ENCODE data around the gene PDE6C.

Gene PDE6C

DNA sequence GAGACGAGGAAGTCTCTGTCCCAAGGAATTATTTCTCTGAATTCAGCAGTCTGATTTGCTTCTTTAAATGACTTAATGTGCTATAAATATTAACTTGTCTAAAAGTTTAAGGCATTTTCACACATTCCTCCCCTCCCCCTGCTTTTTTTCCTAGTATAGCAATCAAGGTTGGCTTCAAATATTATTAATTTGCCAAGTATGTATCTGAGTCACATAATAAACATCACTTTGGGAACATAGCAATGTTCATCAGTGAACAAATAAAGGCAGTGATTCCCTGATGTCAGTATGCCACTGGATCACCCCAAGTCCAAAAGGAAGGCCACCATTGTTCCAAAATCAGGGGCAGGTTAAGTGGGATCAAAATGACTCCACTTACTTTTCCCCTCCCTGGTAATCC lies 40.5 kb downstream of the PDE6C start:
- TF ChIP-seq REST (IDR thresholded peaks at IDR 0.05; ENCODE audit: low read depth): no peak
- TF ChIP-seq CEBPB (IDR thresholded peaks at IDR 0.05): no peak
- TF ChIP-seq EGR1 (IDR thresholded peaks at IDR 0.05): no peak
- no peak for TF ChIP-seq YY1 (IDR thresholded peaks at IDR 0.05; ENCODE audit: low read depth)
- TF ChIP-seq USF1 (IDR thresholded peaks at IDR 0.05): no peak
- no peak for TF ChIP-seq CREB1 (IDR thresholded peaks at IDR 0.05; ENCODE audit: low read depth)
- TF ChIP-seq NFIC (IDR thresholded peaks at IDR 0.05): no peak

DNA sequence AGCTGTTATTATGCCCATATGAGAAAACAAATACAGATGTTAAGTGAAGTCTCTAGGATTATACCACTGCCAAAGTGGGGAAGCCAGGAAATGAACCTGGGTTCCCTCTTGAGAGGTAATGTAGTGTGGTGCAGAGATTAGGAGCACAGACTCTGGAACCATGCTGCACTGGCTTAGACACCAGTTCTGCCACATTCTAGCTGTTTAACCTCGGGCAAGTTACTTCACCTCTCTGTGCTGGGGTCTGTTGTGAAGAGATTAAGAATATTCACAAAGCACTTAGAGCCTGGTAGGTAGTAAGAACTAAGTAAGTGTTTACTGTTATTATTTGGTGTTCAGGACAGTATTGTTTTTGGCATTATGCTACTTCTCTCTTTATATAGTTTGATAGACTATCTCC lies 41.9 kb downstream of the PDE6C start:
- TF ChIP-seq TAF1 (IDR thresholded peaks at IDR 0.05; ENCODE audit: low read depth): no peak
- no peak for TF ChIP-seq USF1 (IDR thresholded peaks at IDR 0.05)
- no peak for TF ChIP-seq EGR1 (IDR thresholded peaks at IDR 0.05)
- TF ChIP-seq FOXM1 (IDR thresholded peaks at IDR 0.05; ENCODE audit: borderline replicate concordance, low read depth): no peak
- TF ChIP-seq TEAD4 (IDR thresholded peaks at IDR 0.05): no peak
- no peak for TF ChIP-seq NFIC (IDR thresholded peaks at IDR 0.05)
- no peak for TF ChIP-seq EP300 (IDR thresholded peaks at IDR 0.05; ENCODE audit: borderline replicate concordance)
- no peak for TF ChIP-seq ZBTB7A (IDR thresholded peaks at IDR 0.05; ENCODE audit: low read depth)
- no peak for TF ChIP-seq YY1 (IDR thresholded peaks at IDR 0.05; ENCODE audit: low read depth)
- no peak for TF ChIP-seq CEBPB (IDR thresholded peaks at IDR 0.05)

DNA sequence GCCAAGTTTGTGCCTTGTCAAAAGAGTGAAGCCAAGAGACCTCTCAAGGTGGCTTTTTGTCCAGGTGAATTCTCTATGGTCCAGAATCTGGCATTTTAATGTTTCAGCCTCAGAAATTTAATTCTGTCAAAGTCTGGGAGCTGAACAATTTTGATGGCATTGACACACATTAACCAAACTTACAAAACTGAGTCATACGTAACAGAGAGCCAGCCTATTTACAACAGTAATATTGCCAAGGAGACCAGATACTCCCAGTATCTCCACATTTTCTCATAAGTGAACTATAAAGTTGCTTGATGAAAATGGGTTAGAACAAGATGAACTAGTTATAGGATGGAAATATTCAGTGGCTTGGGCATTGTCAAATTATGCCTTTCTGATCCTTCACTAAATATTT lies 43.8 kb downstream of the PDE6C start:
- TF ChIP-seq TAF1 (IDR thresholded peaks at IDR 0.05; ENCODE audit: low read depth) (no peak), NFIC (IDR thresholded peaks at IDR 0.05) (no peak), TCF12 (IDR thresholded peaks at IDR 0.05; ENCODE audit: low read depth) (no peak), ZBTB7A (IDR thresholded peaks at IDR 0.05; ENCODE audit: low read depth) (no peak), TEAD4 (IDR thresholded peaks at IDR 0.05) (no peak), RAD21 (IDR thresholded peaks at IDR 0.05; ENCODE audit: low read depth) (no peak), EGR1 (IDR thresholded peaks at IDR 0.05) (no peak), CREB1 (IDR thresholded peaks at IDR 0.05; ENCODE audit: low read depth) (no peak), CEBPB (IDR thresholded peaks at IDR 0.05) (no peak), REST (IDR thresholded peaks at IDR 0.05; ENCODE audit: low read depth) (no peak), EP300 (IDR thresholded peaks at IDR 0.05; ENCODE audit: borderline replicate concordance) (no peak), FOXM1 (IDR thresholded peaks at IDR 0.05; ENCODE audit: borderline replicate concordance, low read depth) (no peak), USF1 (IDR thresholded peaks at IDR 0.05) (no peak), YY1 (IDR thresholded peaks at IDR 0.05; ENCODE audit: low read depth) (no peak)
- TF ChIP-seq, protein P1, sequence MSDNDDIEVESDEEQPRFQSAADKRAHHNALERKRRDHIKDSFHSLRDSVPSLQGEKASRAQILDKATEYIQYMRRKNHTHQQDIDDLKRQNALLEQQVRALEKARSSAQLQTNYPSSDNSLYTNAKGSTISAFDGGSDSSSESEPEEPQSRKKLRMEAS (IDR thresholded peaks at IDR 0.05): no peak

DNA sequence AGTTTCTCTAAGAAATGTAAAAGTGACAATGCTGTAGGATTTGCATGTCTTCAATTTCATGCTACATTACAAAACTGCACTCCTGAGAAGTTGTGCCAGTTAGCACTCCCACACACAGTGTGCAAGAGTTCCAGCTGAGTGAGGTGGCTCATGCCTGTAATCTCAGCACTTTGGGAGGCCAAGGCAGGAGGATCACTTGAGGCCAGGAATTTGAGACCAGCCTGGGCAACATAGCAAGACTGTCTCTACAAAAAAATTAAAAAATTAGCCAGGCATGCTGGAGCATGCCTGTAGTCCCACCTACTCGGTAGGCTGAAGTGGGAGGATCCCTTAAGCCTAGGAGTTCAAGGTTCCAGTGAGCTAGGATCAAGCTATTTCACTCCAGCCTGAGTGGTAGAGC lies 45.4 kb downstream of the PDE6C start:
- TF ChIP-seq, protein P1 (IDR thresholded peaks at IDR 0.05): no peak
- TF ChIP-seq USF1 (IDR thresholded peaks at IDR 0.05): no peak
- TF ChIP-seq TAF1 (IDR thresholded peaks at IDR 0.05; ENCODE audit: low read depth): no peak
- no peak for TF ChIP-seq CEBPB (IDR thresholded peaks at IDR 0.05)
- no peak for TF ChIP-seq TEAD4 (IDR thresholded peaks at IDR 0.05)
- TF ChIP-seq RAD21 (IDR thresholded peaks at IDR 0.05; ENCODE audit: low read depth): no peak
- TF ChIP-seq NFIC (IDR thresholded peaks at IDR 0.05): no peak
- no peak for TF ChIP-seq FOXM1 (IDR thresholded peaks at IDR 0.05; ENCODE audit: borderline replicate concordance, low read depth)
- no peak for TF ChIP-seq EGR1 (IDR thresholded peaks at IDR 0.05)
- no peak for TF ChIP-seq ZBTB7A (IDR thresholded peaks at IDR 0.05; ENCODE audit: low read depth)
- no peak for TF ChIP-seq EP300 (IDR thresholded peaks at IDR 0.05; ENCODE audit: borderline replicate concordance)
- no peak for TF ChIP-seq CREB1 (IDR thresholded peaks at IDR 0.05; ENCODE audit: low read depth)

- no peak for TF ChIP-seq ZBTB7A (IDR thresholded peaks at IDR 0.05; ENCODE audit: low read depth)
- no peak for TF ChIP-seq CEBPB (IDR thresholded peaks at IDR 0.05)
- no peak for TF ChIP-seq TCF12 (IDR thresholded peaks at IDR 0.05; ENCODE audit: low read depth)
- no peak for TF ChIP-seq USF1 (IDR thresholded peaks at IDR 0.05)
- no peak for TF ChIP-seq YY1 (IDR thresholded peaks at IDR 0.05; ENCODE audit: low read depth)
- TF ChIP-seq RAD21 (IDR thresholded peaks at IDR 0.05; ENCODE audit: low read depth): no peak
- TF ChIP-seq NFIC (IDR thresholded peaks at IDR 0.05): no peak
- TF ChIP-seq, protein P1 (IDR thresholded peaks at IDR 0.05): no peak
- no peak for TF ChIP-seq FOXM1 (IDR thresholded peaks at IDR 0.05; ENCODE audit: borderline replicate concordance, low read depth)
- no peak for TF ChIP-seq EP300 (IDR thresholded peaks at IDR 0.05; ENCODE audit: borderline replicate concordance)
Observed at GRCh38 chr10:93666030-93666429, 53.7 kb downstream of the PDE6C start.

Measured in Ishikawa (cell line).